GM10266 (cell line): Measurements from ENCODE around the gene RIN3.
A peak's percentile ranks its signal among the peaks of the same experiment; 100 is the strongest.

Source experiments
- DNase-seq: peaks from one replicate; pipeline ENCODE4 v3.0.0; 2012; ENCODE audit errors: extremely low spot score
- CTCF ChIP-seq: IDR thresholded peaks from 2 replicates; pipeline ENCODE4 v1.5.1; 2012; ENCODE audit warnings: mild to moderate bottlenecking, low read depth; ENCODE audit not compliant: control insufficient read depth, insufficient read depth; ENCODE audit errors: missing control alignments

RIN3 gene

GRCh38 chr14:92654239-92654901 is 140.8 kb downstream of the RIN3 start:
- TF ChIP-seq CTCF = no peak
- no peak for DNase-seq

GRCh38 chr14:92655419-92656201 is 142.0 kb downstream of the RIN3 start:
- TF ChIP-seq CTCF = no peak

GRCh38 chr14:92656306-92657081 is 142.9 kb downstream of the RIN3 start:
- no peak for DNase-seq
- TF ChIP-seq CTCF = peak; percentile 18

More at GRCh38 chr14:92655419-92656201, 142.0 kb downstream of the RIN3 start:
- DNase-seq = no peak

- TF ChIP-seq CTCF = no peak
- no peak for DNase-seq
These were observed 144.0 kb downstream of the RIN3 start for GRCh38 chr14:92657457-92658142.

- DNase-seq = no peak
- TF ChIP-seq CTCF = no peak
These were observed 144.6 kb downstream of the RIN3 start for GRCh38 chr14:92658160-92658559.

GRCh38 chr14:92658684-92659083 is 145.1 kb downstream of the RIN3 start:
- DNase-seq = no peak

More at GRCh38 chr14:92658684-92659083, 145.1 kb downstream of the RIN3 start:
- TF ChIP-seq CTCF = no peak
